ENCODE data around the gene IGLL5.

Gene IGLL5

GRCh38 chr22:22924369-22925145 is 36.9 kb downstream of the IGLL5 start:
- H3K4me3 ChIP-seq (ENCODE audit: low read length) = no peak overlapping the region
- TF ChIP-seq ZNF274 (IDR thresholded peaks at IDR 0.05; ENCODE audit: low read depth, low read length) = no peak

- no peak overlapping the region for H3K4me3 ChIP-seq (ENCODE audit: low read length)
- TF ChIP-seq ZNF274 (IDR thresholded peaks at IDR 0.05; ENCODE audit: low read depth, low read length) = no peak
Measured at GRCh38 chr22:22925146-22925804, 37.7 kb downstream of the IGLL5 start.

- H3K4me3 ChIP-seq (ENCODE audit: low read length) = no peak overlapping the region
- no peak for TF ChIP-seq ZNF274 (IDR thresholded peaks at IDR 0.05; ENCODE audit: low read depth, low read length)
Measured at GRCh38 chr22:22925805-22926369, 38.3 kb downstream of the IGLL5 start.

- no peak overlapping the region for H3K4me3 ChIP-seq (ENCODE audit: low read length)
- no peak for TF ChIP-seq ZNF274 (IDR thresholded peaks at IDR 0.05; ENCODE audit: low read depth, low read length)
Measured at GRCh38 chr22:22926370-22927195, 39.0 kb downstream of the IGLL5 start.

- no peak for TF ChIP-seq ZNF274 (IDR thresholded peaks at IDR 0.05; ENCODE audit: low read depth, low read length)
- no peak overlapping the region for H3K4me3 ChIP-seq (ENCODE audit: low read length)
Measured at GRCh38 chr22:22927196-22927887, 39.7 kb downstream of the IGLL5 start.

GRCh38 chr22:22927888-22928665 is 40.5 kb downstream of the IGLL5 start:
- no peak for TF ChIP-seq ZNF274 (IDR thresholded peaks at IDR 0.05; ENCODE audit: low read depth, low read length)
- H3K4me3 ChIP-seq (ENCODE audit: low read length) = no peak overlapping the region

- H3K4me3 ChIP-seq (ENCODE audit: low read length) = no peak overlapping the region
- TF ChIP-seq ZNF274 (IDR thresholded peaks at IDR 0.05; ENCODE audit: low read depth, low read length) = no peak
Measured at GRCh38 chr22:22928666-22929380, 41.2 kb downstream of the IGLL5 start.

- H3K4me3 ChIP-seq (ENCODE audit: low read length) = no peak overlapping the region
- no peak for TF ChIP-seq ZNF274 (IDR thresholded peaks at IDR 0.05; ENCODE audit: low read depth, low read length)
Measured at GRCh38 chr22:22929381-22930221, 42.0 kb downstream of the IGLL5 start.

GRCh38 chr22:22930222-22930497 is 42.5 kb downstream of the IGLL5 start:
- H3K4me3 ChIP-seq (ENCODE audit: low read length) = no peak overlapping the region

GRCh38 chr22:22930571-22931556 is 43.2 kb downstream of the IGLL5 start:
- no peak for TF ChIP-seq ZNF274 (IDR thresholded peaks at IDR 0.05; ENCODE audit: low read depth, low read length)
- H3K4me3 ChIP-seq (ENCODE audit: low read length) = no peak overlapping the region; the same call in 1 of the 2 replicates

More at GRCh38 chr22:22930222-22930497, 42.5 kb downstream of the IGLL5 start:
- TF ChIP-seq ZNF274 (IDR thresholded peaks at IDR 0.05; ENCODE audit: low read depth, low read length) = no peak

Data from GM08714 (cell line).